Measurements from ENCODE around the gene CHSY1.

GRCh38 chr15:101213147-101213546 lies 38.7 kb downstream of the CHSY1 start:
- no peak for TF ChIP-seq SIN3A (IDR thresholded peaks at IDR 0.05; ENCODE audit: borderline replicate concordance, insufficient read depth, low read length)
- TF ChIP-seq FOXP2 (optimal IDR thresholded peaks at IDR 0.05; ENCODE audit: borderline replicate concordance, extremely low read depth, extremely low read length, insufficient read depth): no peak
- no peak for TF ChIP-seq POLR2AphosphoS5 (IDR thresholded peaks at IDR 0.05; ENCODE audit: low read depth, low read length)

Data from PFSK-1 (cell line).